GM23338 (cell line): ENCODE data around the gene OPTC. TPM values are rescaled to one million over a fixed set of nuclear protein-coding genes. Genes with fewer than 3 reads are reported as not detected.
A peak's percentile ranks its signal among the peaks of the same experiment; 100 is the strongest.

Experiments
- ATAC-seq: fragments of 200-7000 bp; cut with Tn5 transposase; 3 replicates; pipeline ENCODE4 v1.9.1; 2020
- DNase-seq: peaks from one replicate; pipeline ENCODE4 v3.0.0-alpha.2; 2015; ENCODE audit warnings: low spot score
- H2AFZ ChIP-seq: fragments of 200-600 bp; sonication (generic); 2 replicates; pipeline ENCODE4 v1.8.0; 2016; ENCODE audit warnings: antibody characterized with exemption, mild to moderate bottlenecking, moderate library complexity
- H3F3A ChIP-seq: fragments of 200-600 bp; sonication (generic); replicated peaks from 2 replicates; pipeline ENCODE4 v1.8.0; 2017; ENCODE audit warnings: antibody characterized with exemption, mixed run types, low read depth
- H3K27ac ChIP-seq: fragments of 200-600 bp; sonication (generic); 2 replicates; pipeline ENCODE4 v1.6.1; 2016; ENCODE audit warnings: low read depth
- H3K27me3 ChIP-seq: fragments of 200-600 bp; sonication (generic); 2 replicates; pipeline ENCODE4 v1.8.0; 2016; ENCODE audit warnings: mild to moderate bottlenecking, mixed run types, moderate library complexity; ENCODE audit not compliant: insufficient read depth
- H3K36me3 ChIP-seq: fragments of 200-600 bp; sonication (generic); 2 replicates; pipeline ENCODE4 v1.8.0; 2016; ENCODE audit warnings: mild to moderate bottlenecking; ENCODE audit not compliant: insufficient read depth
- H3K4me1 ChIP-seq: fragments of 200-600 bp; sonication (generic); 2 replicates; pipeline ENCODE4 v1.8.0; 2016; ENCODE audit warnings: mild to moderate bottlenecking, moderate library complexity; ENCODE audit not compliant: insufficient read depth
- H3K4me2 ChIP-seq: fragments of 200-600 bp; sonication (generic); 2 replicates; pipeline ENCODE4 v1.7.1; 2017; ENCODE audit warnings: mixed run types
- H3K4me3 ChIP-seq: fragments of 200-600 bp; sonication (generic); 2 replicates; pipeline ENCODE4 v1.6.1; 2016; ENCODE audit warnings: mixed run types
- H3K79me2 ChIP-seq: fragments of 200-600 bp; sonication (generic); replicated peaks from 2 replicates; pipeline ENCODE4 v1.8.0; 2017; ENCODE audit warnings: mild to moderate bottlenecking; ENCODE audit not compliant: insufficient read depth
- H3K9me2 ChIP-seq: fragments of 200-600 bp; sonication (generic); 2 replicates; pipeline ENCODE4 v1.8.0; 2017; ENCODE audit not compliant: insufficient read depth
- H4K20me1 ChIP-seq: fragments of 200-600 bp; sonication (generic); replicated peaks from 2 replicates; pipeline ENCODE4 v1.8.0; 2017; ENCODE audit warnings: mild to moderate bottlenecking; ENCODE audit not compliant: insufficient read depth
- H3K27ac Mint-ChIP-seq: 2 replicates; pipeline ENCODE4 v1.8.0; 2020; ENCODE audit warnings: inconsistent platforms, mild to moderate bottlenecking, moderate library complexity, mixed read lengths
- H3K27me3 Mint-ChIP-seq: 3 replicates; pipeline ENCODE4 v1.8.0; 2022; ENCODE audit warnings: low read depth, mild to moderate bottlenecking, moderate library complexity, mixed read lengths, inconsistent platforms; ENCODE audit not compliant: insufficient read depth, poor library complexity
- H3K36me3 Mint-ChIP-seq: 3 replicates; pipeline ENCODE4 v1.8.0; 2021; ENCODE audit warnings: low read depth, mild to moderate bottlenecking, inconsistent platforms, moderate library complexity, mixed read lengths
- H3K4me1 Mint-ChIP-seq: 3 replicates; pipeline ENCODE4 v1.8.0; 2020; ENCODE audit warnings: mild to moderate bottlenecking, inconsistent platforms, mixed read lengths
- H3K4me3 Mint-ChIP-seq: 3 replicates; pipeline ENCODE4 v1.8.0; 2021; ENCODE audit warnings: moderate library complexity, mild to moderate bottlenecking, inconsistent platforms, mixed read lengths
- H3K9me3 Mint-ChIP-seq: 3 replicates; pipeline ENCODE4 v1.8.0; 2020; ENCODE audit warnings: moderate library complexity, mild to moderate bottlenecking, inconsistent platforms, mixed read lengths
- CREB1 ChIP-seq: fragments of 250-450 bp; sonication (Bioruptor Pico); IDR thresholded peaks from 2 replicates; pipeline ENCODE4 v1.5.0; 2020; ENCODE audit warnings: low read depth, mild to moderate bottlenecking, moderate library complexity
- EZH2 ChIP-seq: fragments of 200-600 bp; sonication (generic); IDR thresholded peaks from one replicate; pipeline ENCODE4 v1.8.0; 2017; ENCODE audit warnings: antibody characterized with exemption, mild to moderate bottlenecking, low read depth; ENCODE audit not compliant: unreplicated experiment
- EZH2phosphoT487 ChIP-seq: fragments of 200-600 bp; sonication (generic); IDR thresholded peaks from one replicate; pipeline ENCODE4 v1.8.1; 2018; ENCODE audit warnings: antibody characterized with exemption; ENCODE audit not compliant: unreplicated experiment
- JUNB ChIP-seq: IDR thresholded peaks from one replicate; pipeline ENCODE4 v1.6.1; 2016; ENCODE audit warnings: antibody characterized with exemption; ENCODE audit not compliant: unreplicated experiment
- NANOG ChIP-seq: IDR thresholded peaks from 2 replicates; pipeline ENCODE4 v1.6.1; 2016; ENCODE audit warnings: antibody characterized with exemption, borderline replicate concordance
- POLR2AphosphoS5 ChIP-seq: IDR thresholded peaks from 2 replicates; pipeline ENCODE4 v1.6.1; 2016; ENCODE audit warnings: antibody characterized with exemption, low read depth
- STAT1 ChIP-seq: IDR thresholded peaks from one replicate; pipeline ENCODE4 v1.6.1; 2016; ENCODE audit warnings: antibody characterized with exemption; ENCODE audit not compliant: unreplicated experiment
- ZNF114 ChIP-seq: fragments of 250-450 bp; sonication (Bioruptor Pico); IDR thresholded peaks from 2 replicates; pipeline ENCODE4 v1.5.0; 2020; ENCODE audit warnings: mild to moderate bottlenecking, moderate library complexity
- ZNF331 ChIP-seq: fragments of 250-450 bp; sonication (Bioruptor Pico); IDR thresholded peaks from 2 replicates; pipeline ENCODE4 v1.5.0; 2020; ENCODE audit warnings: low read depth, mild to moderate bottlenecking, moderate library complexity
- polyA plus RNA-seq: library from polyadenylated mRNA; unstranded; fragments of >200 nt; fragmentation: Nextera tagmentation; extraction: Ambion mirVana; gene quantifications from 2 replicates; pipeline ENCODE4 v1.2.1, GENCODE V29; 2016
- total RNA-seq: library from RNA; depleted of rRNA; stranded (reverse); fragments of >200 nt; shearing (Covaris generic); gene quantifications from 2 replicates; pipeline ENCODE4 v1.2.3, GENCODE V29; 2014
- TF ChIP-seq, protein P1 (sequence below): fragments of 250-450 bp; sonication (Bioruptor Pico); IDR thresholded peaks from 2 replicates; pipeline ENCODE4 v1.5.0; 2020; ENCODE audit warnings: mild to moderate bottlenecking, moderate library complexity
- TF ChIP-seq, protein P2 (sequence below), 2 experiments: fragments of 200-600 bp in 1 of 2; sonication (generic) in 1 of 2; conservative IDR thresholded peaks; 2 replicates each; pipeline versions ENCODE4 v1.5.1 to v1.6.1; 2016 to 2017; ENCODE audit warnings: antibody characterized with exemption in 2 of 2, low read depth in 2 of 2, mild to moderate bottlenecking in 2 of 2, moderate library complexity in 1 of 2
- TF ChIP-seq, protein P3 (sequence below): IDR thresholded peaks from one replicate; pipeline ENCODE4 v1.6.1; 2018; ENCODE audit warnings: antibody characterized with exemption; ENCODE audit not compliant: unreplicated experiment
- TF ChIP-seq, protein P4 (sequence below): IDR thresholded peaks from 2 replicates; pipeline ENCODE4 v1.6.1; 2016; ENCODE audit warnings: antibody characterized with exemption

OPTC gene
- total and polyA plus RNA-seq, 2 experiments from 2014 or later, result 0.50 to 1.0 TPM

DNA sequence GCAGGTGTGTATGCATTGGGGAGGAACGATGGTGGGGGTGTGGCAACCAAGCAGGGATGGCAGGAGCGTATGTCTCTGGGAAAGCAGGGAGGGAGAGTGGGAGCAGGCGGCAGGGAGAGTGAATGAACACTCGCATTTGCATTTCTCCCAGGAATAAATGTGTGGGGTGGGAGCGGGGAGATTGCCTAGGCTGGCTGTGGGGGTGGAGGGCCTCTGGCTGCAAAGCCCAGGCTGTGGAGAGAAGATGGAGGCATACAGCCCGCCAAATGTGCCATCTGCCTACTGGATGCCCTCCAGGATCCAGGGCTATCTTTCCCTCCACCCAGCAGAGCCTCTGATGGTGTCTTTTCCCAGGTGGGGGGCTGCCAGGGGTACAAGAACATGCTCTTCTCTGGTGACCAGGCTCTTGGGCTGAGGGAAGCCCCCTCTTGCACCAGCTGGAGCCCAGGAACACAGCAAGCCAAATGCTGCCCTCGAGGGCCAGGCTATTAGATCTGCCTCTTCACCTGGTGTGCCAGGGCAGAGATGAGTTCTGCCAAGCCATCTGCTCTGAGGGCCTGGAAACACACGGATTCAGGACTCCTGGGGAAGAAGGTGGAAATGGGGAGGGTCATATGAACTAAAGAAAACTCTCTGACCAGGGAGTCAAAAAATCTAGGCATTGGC is 1.7 kb upstream of the OPTC start:
- Histone ChIP-seq H3K27me3 (no peaks in the 10 kb centered on the region), H3K79me2 (no peaks in the 10 kb centered on the region), H3F3A (no peaks in the 10 kb centered on the region), H3K4me2 (no peak overlapping the region), H3K27ac (no peak overlapping the region), H3K36me3 (no peaks in the 10 kb centered on the region), H3K9me2 (no peaks in the 10 kb centered on the region), H3K4me1 (no peaks in the 10 kb centered on the region; the same call in none of the 2 replicates), H4K20me1 (no peaks in the 10 kb centered on the region), H2AFZ (peak overlapping the region; percentile 93), H3K4me3 (no peak overlapping the region)
- no peaks in the 10 kb centered on the region for H3K36me3 Mint-ChIP-seq
- TF ChIP-seq NANOG (no peak), STAT1 (no peak), POLR2AphosphoS5 (no peak), EZH2 (no peak), ZNF114 (no peak), ZNF331 (CRISPR knock-in tag) (no peak), CREB1 (CRISPR knock-in tag) (no peak), JUNB (no peak), EZH2phosphoT487 (no peak)
- TF ChIP-seq, protein P1, sequence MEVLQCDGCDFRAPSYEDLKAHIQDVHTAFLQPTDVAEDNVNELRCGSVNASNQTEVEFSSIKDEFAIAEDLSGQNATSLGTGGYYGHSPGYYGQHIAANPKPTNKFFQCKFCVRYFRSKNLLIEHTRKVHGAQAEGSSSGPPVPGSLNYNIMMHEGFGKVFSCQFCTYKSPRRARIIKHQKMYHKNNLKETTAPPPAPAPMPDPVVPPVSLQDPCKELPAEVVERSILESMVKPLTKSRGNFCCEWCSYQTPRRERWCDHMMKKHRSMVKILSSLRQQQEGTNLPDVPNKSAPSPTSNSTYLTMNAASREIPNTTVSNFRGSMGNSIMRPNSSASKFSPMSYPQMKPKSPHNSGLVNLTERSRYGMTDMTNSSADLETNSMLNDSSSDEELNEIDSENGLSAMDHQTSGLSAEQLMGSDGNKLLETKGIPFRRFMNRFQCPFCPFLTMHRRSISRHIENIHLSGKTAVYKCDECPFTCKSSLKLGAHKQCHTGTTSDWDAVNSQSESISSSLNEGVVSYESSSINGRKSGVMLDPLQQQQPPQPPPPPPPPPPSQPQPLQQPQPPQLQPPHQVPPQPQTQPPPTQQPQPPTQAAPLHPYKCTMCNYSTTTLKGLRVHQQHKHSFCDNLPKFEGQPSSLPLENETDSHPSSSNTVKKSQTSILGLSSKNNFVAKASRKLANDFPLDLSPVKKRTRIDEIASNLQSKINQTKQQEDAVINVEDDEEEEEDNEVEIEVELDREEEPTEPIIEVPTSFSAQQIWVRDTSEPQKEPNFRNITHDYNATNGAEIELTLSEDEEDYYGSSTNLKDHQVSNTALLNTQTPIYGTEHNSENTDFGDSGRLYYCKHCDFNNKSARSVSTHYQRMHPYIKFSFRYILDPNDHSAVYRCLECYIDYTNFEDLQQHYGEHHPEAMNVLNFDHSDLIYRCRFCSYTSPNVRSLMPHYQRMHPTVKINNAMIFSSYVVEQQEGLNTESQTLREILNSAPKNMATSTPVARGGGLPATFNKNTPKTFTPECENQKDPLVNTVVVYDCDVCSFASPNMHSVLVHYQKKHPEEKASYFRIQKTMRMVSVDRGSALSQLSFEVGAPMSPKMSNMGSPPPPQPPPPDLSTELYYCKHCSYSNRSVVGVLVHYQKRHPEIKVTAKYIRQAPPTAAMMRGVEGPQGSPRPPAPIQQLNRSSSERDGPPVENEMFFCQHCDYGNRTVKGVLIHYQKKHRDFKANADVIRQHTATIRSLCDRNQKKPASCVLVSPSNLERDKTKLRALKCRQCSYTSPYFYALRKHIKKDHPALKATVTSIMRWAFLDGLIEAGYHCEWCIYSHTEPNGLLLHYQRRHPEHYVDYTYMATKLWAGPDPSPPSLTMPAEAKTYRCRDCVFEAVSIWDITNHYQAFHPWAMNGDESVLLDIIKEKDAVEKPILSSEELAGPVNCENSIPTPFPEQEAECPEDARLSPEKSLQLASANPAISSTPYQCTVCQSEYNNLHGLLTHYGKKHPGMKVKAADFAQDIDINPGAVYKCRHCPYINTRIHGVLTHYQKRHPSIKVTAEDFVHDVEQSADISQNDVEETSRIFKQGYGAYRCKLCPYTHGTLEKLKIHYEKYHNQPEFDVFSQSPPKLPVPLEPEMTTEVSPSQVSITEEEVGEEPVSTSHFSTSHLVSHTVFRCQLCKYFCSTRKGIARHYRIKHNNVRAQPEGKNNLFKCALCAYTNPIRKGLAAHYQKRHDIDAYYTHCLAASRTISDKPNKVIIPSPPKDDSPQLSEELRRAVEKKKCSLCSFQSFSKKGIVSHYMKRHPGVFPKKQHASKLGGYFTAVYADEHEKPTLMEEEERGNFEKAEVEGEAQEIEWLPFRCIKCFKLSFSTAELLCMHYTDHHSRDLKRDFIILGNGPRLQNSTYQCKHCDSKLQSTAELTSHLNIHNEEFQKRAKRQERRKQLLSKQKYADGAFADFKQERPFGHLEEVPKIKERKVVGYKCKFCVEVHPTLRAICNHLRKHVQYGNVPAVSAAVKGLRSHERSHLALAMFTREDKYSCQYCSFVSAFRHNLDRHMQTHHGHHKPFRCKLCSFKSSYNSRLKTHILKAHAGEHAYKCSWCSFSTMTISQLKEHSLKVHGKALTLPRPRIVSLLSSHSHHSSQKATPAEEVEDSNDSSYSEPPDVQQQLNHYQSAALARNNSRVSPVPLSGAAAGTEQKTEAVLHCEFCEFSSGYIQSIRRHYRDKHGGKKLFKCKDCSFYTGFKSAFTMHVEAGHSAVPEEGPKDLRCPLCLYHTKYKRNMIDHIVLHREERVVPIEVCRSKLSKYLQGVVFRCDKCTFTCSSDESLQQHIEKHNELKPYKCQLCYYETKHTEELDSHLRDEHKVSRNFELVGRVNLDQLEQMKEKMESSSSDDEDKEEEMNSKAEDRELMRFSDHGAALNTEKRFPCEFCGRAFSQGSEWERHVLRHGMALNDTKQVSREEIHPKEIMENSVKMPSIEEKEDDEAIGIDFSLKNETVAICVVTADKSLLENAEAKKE (CRISPR knock-in tag), result no peak
- TF ChIP-seq, protein P2, sequence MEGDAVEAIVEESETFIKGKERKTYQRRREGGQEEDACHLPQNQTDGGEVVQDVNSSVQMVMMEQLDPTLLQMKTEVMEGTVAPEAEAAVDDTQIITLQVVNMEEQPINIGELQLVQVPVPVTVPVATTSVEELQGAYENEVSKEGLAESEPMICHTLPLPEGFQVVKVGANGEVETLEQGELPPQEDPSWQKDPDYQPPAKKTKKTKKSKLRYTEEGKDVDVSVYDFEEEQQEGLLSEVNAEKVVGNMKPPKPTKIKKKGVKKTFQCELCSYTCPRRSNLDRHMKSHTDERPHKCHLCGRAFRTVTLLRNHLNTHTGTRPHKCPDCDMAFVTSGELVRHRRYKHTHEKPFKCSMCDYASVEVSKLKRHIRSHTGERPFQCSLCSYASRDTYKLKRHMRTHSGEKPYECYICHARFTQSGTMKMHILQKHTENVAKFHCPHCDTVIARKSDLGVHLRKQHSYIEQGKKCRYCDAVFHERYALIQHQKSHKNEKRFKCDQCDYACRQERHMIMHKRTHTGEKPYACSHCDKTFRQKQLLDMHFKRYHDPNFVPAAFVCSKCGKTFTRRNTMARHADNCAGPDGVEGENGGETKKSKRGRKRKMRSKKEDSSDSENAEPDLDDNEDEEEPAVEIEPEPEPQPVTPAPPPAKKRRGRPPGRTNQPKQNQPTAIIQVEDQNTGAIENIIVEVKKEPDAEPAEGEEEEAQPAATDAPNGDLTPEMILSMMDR (conservative IDR thresholded peaks at IDR 0.05; ENCODE audit: low read depth in 2 of 2), result no peak
- TF ChIP-seq, protein P3, sequence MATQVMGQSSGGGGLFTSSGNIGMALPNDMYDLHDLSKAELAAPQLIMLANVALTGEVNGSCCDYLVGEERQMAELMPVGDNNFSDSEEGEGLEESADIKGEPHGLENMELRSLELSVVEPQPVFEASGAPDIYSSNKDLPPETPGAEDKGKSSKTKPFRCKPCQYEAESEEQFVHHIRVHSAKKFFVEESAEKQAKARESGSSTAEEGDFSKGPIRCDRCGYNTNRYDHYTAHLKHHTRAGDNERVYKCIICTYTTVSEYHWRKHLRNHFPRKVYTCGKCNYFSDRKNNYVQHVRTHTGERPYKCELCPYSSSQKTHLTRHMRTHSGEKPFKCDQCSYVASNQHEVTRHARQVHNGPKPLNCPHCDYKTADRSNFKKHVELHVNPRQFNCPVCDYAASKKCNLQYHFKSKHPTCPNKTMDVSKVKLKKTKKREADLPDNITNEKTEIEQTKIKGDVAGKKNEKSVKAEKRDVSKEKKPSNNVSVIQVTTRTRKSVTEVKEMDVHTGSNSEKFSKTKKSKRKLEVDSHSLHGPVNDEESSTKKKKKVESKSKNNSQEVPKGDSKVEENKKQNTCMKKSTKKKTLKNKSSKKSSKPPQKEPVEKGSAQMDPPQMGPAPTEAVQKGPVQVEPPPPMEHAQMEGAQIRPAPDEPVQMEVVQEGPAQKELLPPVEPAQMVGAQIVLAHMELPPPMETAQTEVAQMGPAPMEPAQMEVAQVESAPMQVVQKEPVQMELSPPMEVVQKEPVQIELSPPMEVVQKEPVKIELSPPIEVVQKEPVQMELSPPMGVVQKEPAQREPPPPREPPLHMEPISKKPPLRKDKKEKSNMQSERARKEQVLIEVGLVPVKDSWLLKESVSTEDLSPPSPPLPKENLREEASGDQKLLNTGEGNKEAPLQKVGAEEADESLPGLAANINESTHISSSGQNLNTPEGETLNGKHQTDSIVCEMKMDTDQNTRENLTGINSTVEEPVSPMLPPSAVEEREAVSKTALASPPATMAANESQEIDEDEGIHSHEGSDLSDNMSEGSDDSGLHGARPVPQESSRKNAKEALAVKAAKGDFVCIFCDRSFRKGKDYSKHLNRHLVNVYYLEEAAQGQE, result no peak
- TF ChIP-seq, protein P4, sequence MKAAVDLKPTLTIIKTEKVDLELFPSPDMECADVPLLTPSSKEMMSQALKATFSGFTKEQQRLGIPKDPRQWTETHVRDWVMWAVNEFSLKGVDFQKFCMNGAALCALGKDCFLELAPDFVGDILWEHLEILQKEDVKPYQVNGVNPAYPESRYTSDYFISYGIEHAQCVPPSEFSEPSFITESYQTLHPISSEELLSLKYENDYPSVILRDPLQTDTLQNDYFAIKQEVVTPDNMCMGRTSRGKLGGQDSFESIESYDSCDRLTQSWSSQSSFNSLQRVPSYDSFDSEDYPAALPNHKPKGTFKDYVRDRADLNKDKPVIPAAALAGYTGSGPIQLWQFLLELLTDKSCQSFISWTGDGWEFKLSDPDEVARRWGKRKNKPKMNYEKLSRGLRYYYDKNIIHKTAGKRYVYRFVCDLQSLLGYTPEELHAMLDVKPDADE, result no peak
- H3K4me1 Mint-ChIP-seq, result peaks cover 30% of the 10 kb centered on the region
- H3K9me3 Mint-ChIP-seq, result no peaks in the 10 kb centered on the region
- DNase-seq (no peak), ATAC-seq (no peak)
- peaks cover 6% of the 10 kb centered on the region for H3K27me3 Mint-ChIP-seq
- no peak overlapping the region for H3K4me3 Mint-ChIP-seq
- no peak overlapping the region for H3K27ac Mint-ChIP-seq
